DND-41 (cell line): Measurements from ENCODE around the gene PIK3R6.

Experiments used
- ATAC-seq: fragments of 200-7000 bp; cut with Tn5 transposase; 3 replicates; pipeline ENCODE4 v1.9.1; 2021; ENCODE audit warnings: low read depth; ENCODE audit not compliant: insufficient read depth
- DNase-seq: peaks from one replicate; pipeline ENCODE4 v3.0.0-alpha.2; 2020
- H2AFZ ChIP-seq: 2 replicates; pipeline ENCODE4 v1.6.0; 2012; ENCODE audit warnings: low read depth, low read length
- H3K27ac ChIP-seq: 2 replicates; pipeline ENCODE4 v1.5.1; 2012; ENCODE audit warnings: low read length, inconsistent platforms
- H3K27me3 ChIP-seq: fragments of 200-600 bp; sonication (generic); 2 replicates; pipeline ENCODE4 v1.6.0; 2012; ENCODE audit warnings: low read length, mild to moderate bottlenecking, inconsistent platforms; ENCODE audit not compliant: insufficient read depth, poor library complexity
- H3K36me3 ChIP-seq: 2 replicates; pipeline ENCODE4 v1.5.1; 2012; ENCODE audit warnings: low read length, inconsistent platforms; ENCODE audit not compliant: insufficient read depth
- H3K4me1 ChIP-seq: 2 replicates; pipeline ENCODE4 v1.5.1; 2012; ENCODE audit warnings: mild to moderate bottlenecking, low read length; ENCODE audit not compliant: insufficient read depth
- H3K4me2 ChIP-seq: 2 replicates; pipeline ENCODE4 v1.6.0; 2012; ENCODE audit warnings: mild to moderate bottlenecking, moderate library complexity, low read length, inconsistent platforms; ENCODE audit not compliant: insufficient read depth
- H3K4me3 ChIP-seq, 2 experiments: fragments of 200-600 bp in 1 of 2; shearing (Covaris generic) in 1 of 2; 2 replicates each; pipeline ENCODE4 v1.5.1; 2012 to 2016; ENCODE audit warnings: inconsistent platforms in 2 of 2, low read length in 2 of 2, mild to moderate bottlenecking in 2 of 2, low read depth in 1 of 2, moderate library complexity in 1 of 2
- H3K79me2 ChIP-seq: 2 replicates; pipeline ENCODE4 v1.6.0; 2012; ENCODE audit warnings: low read length, inconsistent platforms; ENCODE audit not compliant: insufficient read depth
- H3K9ac ChIP-seq: 2 replicates; pipeline ENCODE4 v1.6.0; 2012; ENCODE audit warnings: low read depth, mild to moderate bottlenecking, inconsistent platforms, low read length, moderate library complexity
- H3K9me3 ChIP-seq: 2 replicates; pipeline ENCODE4 v1.5.1; 2012; ENCODE audit warnings: low read length, moderate library complexity, mild to moderate bottlenecking, inconsistent platforms; ENCODE audit not compliant: insufficient read depth, severe bottlenecking
- H4K20me1 ChIP-seq: 2 replicates; pipeline ENCODE4 v1.6.0; 2012; ENCODE audit warnings: low read length; ENCODE audit not compliant: insufficient read depth
- CTCF ChIP-seq: IDR thresholded peaks from 2 replicates; pipeline ENCODE4 v1.5.1; 2012; ENCODE audit warnings: borderline replicate concordance, low read length, moderate library complexity, mild to moderate bottlenecking; ENCODE audit not compliant: poor library complexity, severe bottlenecking; ENCODE audit errors: extremely low read depth
- EZH2 ChIP-seq: IDR thresholded peaks from 3 replicates; pipeline ENCODE4 v1.6.1; 2012; ENCODE audit warnings: borderline replicate concordance, low read depth, mild to moderate bottlenecking, moderate library complexity, low read length, inconsistent platforms; ENCODE audit not compliant: severe bottlenecking

Gene PIK3R6

GRCh38 chr17:8888704-8889302 lies 21.3 kb upstream of the PIK3R6 start:
- Histone ChIP-seq H2AFZ (no peak overlapping the region), H3K79me2 (no peaks in the 10 kb centered on the region), H3K4me3 (no peak overlapping the region), H3K27me3 (no peaks in the 10 kb centered on the region), H3K27ac (no peak overlapping the region), H4K20me1 (no peaks in the 10 kb centered on the region), H3K4me2 (no peak overlapping the region), H3K9ac (no peak overlapping the region), H3K36me3 (peaks cover 82% of the 10 kb centered on the region), H3K9me3 (no peaks in the 10 kb centered on the region), H3K4me1 (no peaks in the 10 kb centered on the region)
- ATAC-seq: no peak
- DNase-seq: no peak
- TF ChIP-seq EZH2: no peak
- no peak for TF ChIP-seq CTCF

- Histone ChIP-seq H3K4me2 (no peak overlapping the region), H3K9ac (no peak overlapping the region), H3K79me2 (no peaks in the 10 kb centered on the region), H3K4me3 (no peak overlapping the region), H3K9me3 (no peaks in the 10 kb centered on the region), H3K36me3 (peaks cover 81% of the 10 kb centered on the region), H2AFZ (no peak overlapping the region), H3K27me3 (no peaks in the 10 kb centered on the region), H3K4me1 (no peaks in the 10 kb centered on the region), H4K20me1 (no peaks in the 10 kb centered on the region), H3K27ac (no peak overlapping the region)
- TF ChIP-seq EZH2 (no peak), CTCF (no peak)
- ATAC-seq (no peak), DNase-seq (no peak)
Measured at GRCh38 chr17:8887834-8888703, 20.6 kb upstream of the PIK3R6 start.

GRCh38 chr17:8887301-8887700 lies 19.8 kb upstream of the PIK3R6 start:
- Histone ChIP-seq H3K79me2 (no peaks in the 10 kb centered on the region), H4K20me1 (no peaks in the 10 kb centered on the region), H2AFZ (no peak overlapping the region), H3K4me2 (no peak overlapping the region), H3K27ac (no peak overlapping the region), H3K4me1 (no peaks in the 10 kb centered on the region), H3K36me3 (peaks cover 74% of the 10 kb centered on the region), H3K9ac (no peak overlapping the region), H3K27me3 (no peaks in the 10 kb centered on the region), H3K4me3 (no peak overlapping the region), H3K9me3 (no peaks in the 10 kb centered on the region)
- DNase-seq (no peak), ATAC-seq (no peak)
- TF ChIP-seq EZH2: no peak
- TF ChIP-seq CTCF: no peak
